Measurements from ENCODE around the gene PHF5A.

GRCh38 chr22:41518048-41518347 lies 49.5 kb upstream of the PHF5A start:
- peak in 2 of 5 experiments; percentile 17 to 36 for TF ChIP-seq CTCF (IDR thresholded peaks at IDR 0.05 in 4 of 5, conservative IDR thresholded peaks at IDR 0.05 in 1 of 5)
- no peak for TF ChIP-seq POLR2A (IDR thresholded peaks at IDR 0.05)
